A673 (cell line): ENCODE results near the gene RAD51AP2. TPM values are rescaled to one million over a fixed set of nuclear protein-coding genes. Genes with fewer than 3 reads are reported as not detected.

ENCODE experiments used
- BruUV-seq: library from RNA; stranded (reverse); fragments of 400-500 nt; replicated peaks from 2 replicates; lab custom pipeline; 2021; lab: Mats Ljungman, UMichigan
- CTCF ChIA-PET: fragments of 300-600 bp; sonication (Branson Sonifier 250); formaldehyde crosslinking; loops from one replicate; lab custom pipeline; 2022; ENCODE audit warnings: antibody characterized with exemption; lab: Charles Lee
- POLR2A ChIA-PET: fragments of 300-600 bp; sonication (Branson Sonifier 250); formaldehyde crosslinking; loops from one replicate; lab custom pipeline; 2022; ENCODE audit warnings: antibody characterized with exemption; ENCODE audit not compliant: low non-redundant PET; lab: Charles Lee
- DNase-seq: peaks from one replicate; pipeline ENCODE4 v3.0.0-alpha.2; 2015; ENCODE audit warnings: low spot score
- H3K27ac ChIP-seq: fragments of 200-600 bp; sonication (generic); 2 replicates; pipeline ENCODE4 v1.5.1; 2016; ENCODE audit warnings: mixed run types, low read depth, mild to moderate bottlenecking, mixed read lengths, antibody characterized with exemption, low read length; ENCODE audit not compliant: poor library complexity, severe bottlenecking
- H3K27me3 ChIP-seq: fragments of 200-600 bp; sonication (generic); replicated peaks from 2 replicates; pipeline ENCODE4 v1.6.1; 2017; ENCODE audit warnings: mixed run types, low read depth, mild to moderate bottlenecking, mixed read lengths, antibody characterized with exemption, low read length; ENCODE audit not compliant: insufficient read depth, poor library complexity
- H3K36me3 ChIP-seq: fragments of 200-600 bp; sonication (generic); 2 replicates; pipeline ENCODE4 v1.6.1; 2016; ENCODE audit warnings: mixed run types, mild to moderate bottlenecking, mixed read lengths, antibody characterized with exemption, low read length; ENCODE audit not compliant: insufficient read depth, poor library complexity, severe bottlenecking
- H3K4me1 ChIP-seq: fragments of 200-600 bp; sonication (generic); 2 replicates; pipeline ENCODE4 v1.6.1; 2017; ENCODE audit warnings: mixed run types, mild to moderate bottlenecking, mixed read lengths, antibody characterized with exemption, low read length; ENCODE audit not compliant: insufficient read depth, poor library complexity, severe bottlenecking
- H3K4me3 ChIP-seq: fragments of 200-600 bp; sonication (generic); 2 replicates; pipeline ENCODE4 v1.5.1; 2016; ENCODE audit warnings: low read depth, mixed run types, mild to moderate bottlenecking, mixed read lengths, low read length; ENCODE audit not compliant: poor library complexity, severe bottlenecking
- H3K9me3 ChIP-seq: fragments of 200-600 bp; sonication (generic); 2 replicates; pipeline ENCODE4 v1.6.1; 2016; ENCODE audit warnings: mixed run types, low read depth, mild to moderate bottlenecking, mixed read lengths, antibody characterized with exemption, low read length; ENCODE audit not compliant: poor library complexity, severe bottlenecking
- CTCF ChIP-seq: fragments of 300-800, 200-600 bp; sonication (generic); conservative IDR thresholded peaks from 2 replicates; pipeline ENCODE4 v1.5.1; 2017; ENCODE audit warnings: low read depth, mild to moderate bottlenecking, antibody characterized with exemption, low read length, moderate library complexity, mixed read lengths
- EZH2 ChIP-seq: fragments of 200-600 bp; sonication (generic); IDR thresholded peaks from 2 replicates; pipeline ENCODE4 v1.6.1; 2017; ENCODE audit warnings: borderline replicate concordance, low read depth, mild to moderate bottlenecking, mixed read lengths, antibody characterized with exemption, low read length; ENCODE audit not compliant: poor library complexity, severe bottlenecking
- intact Hi-C: fragments of 100-400 bp; cut with micrococcal nuclease; formaldehyde crosslinking; loops from one replicate; pipeline ENCODE4 v1.10.0; 2022; ENCODE audit not compliant: unreplicated experiment
- total RNA-seq: library from RNA; stranded (reverse); gene quantifications from 2 replicates; pipeline ENCODE4 v1.2.3, GENCODE V29; 2021

The RAD51AP2 gene
- total RNA-seq, 1 experiment from 2014 or later: 0.13 TPM

DNA sequence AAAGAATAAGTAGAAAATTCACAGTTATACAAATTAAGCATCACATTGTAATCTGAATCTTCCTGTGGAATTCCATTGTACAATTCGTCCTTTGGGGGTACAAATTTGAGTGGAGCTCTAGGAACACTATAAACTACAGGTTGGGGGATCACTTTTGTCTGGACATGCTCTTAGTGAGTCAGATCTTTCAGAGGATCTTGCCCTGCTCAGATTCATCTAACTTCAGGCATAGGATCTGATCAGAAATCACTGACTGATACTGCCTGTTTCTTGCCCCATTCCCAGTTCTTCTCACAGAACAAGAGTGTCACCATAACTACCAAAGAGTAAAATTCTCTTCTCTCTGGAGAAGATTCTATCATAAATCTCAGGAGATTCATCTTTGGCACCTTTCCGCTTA lies 11.5 kb upstream of the RAD51AP2 start:
- TF ChIP-seq EZH2: no peak
- no peak for TF ChIP-seq CTCF
- ChIA-PET CTCF (no interaction called here), POLR2A (no interaction called here)
- no TSS peak for BruUV-seq
- no peaks in the 10 kb centered on the region for H3K9me3 ChIP-seq
- no peak overlapping the region for H3K27ac ChIP-seq
- DNase-seq: no peak
- H3K27me3 ChIP-seq: no peaks in the 10 kb centered on the region
- intact Hi-C loops: no loop called here
- H3K4me3 ChIP-seq: no peak overlapping the region
- no peaks in the 10 kb centered on the region for H3K4me1 ChIP-seq
- no peaks in the 10 kb centered on the region for H3K36me3 ChIP-seq

DNA sequence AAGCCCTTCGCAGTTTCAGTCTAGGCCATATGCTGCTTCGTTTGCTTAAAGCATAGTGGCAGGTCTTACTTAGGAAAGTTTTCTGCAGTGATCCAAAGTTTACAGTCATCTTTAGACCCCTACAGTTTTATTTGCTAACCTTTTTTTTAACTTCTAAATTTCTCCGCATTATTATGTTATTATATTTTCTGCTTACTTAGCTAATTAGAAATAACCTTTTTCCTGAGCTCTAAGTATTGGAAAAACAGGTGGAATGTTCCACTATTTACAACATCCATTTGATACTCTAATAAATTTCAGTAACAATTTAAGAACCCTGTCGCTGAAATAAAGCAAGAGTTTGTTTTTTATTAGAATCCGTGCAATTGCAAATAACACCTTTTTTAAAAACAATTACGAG lies 4.1 kb upstream of the RAD51AP2 start:
- H3K36me3 ChIP-seq: no peaks in the 10 kb centered on the region
- H3K27ac ChIP-seq: no peak overlapping the region
- TF ChIP-seq EZH2 (no peak), CTCF (no peak)
- no peaks in the 10 kb centered on the region for H3K9me3 ChIP-seq
- BruUV-seq: no TSS peak
- H3K4me3 ChIP-seq: no peak overlapping the region
- peaks cover 12% of the 10 kb centered on the region for H3K4me1 ChIP-seq
- no peak for DNase-seq
- H3K27me3 ChIP-seq: no peaks in the 10 kb centered on the region
- CTCF ChIA-PET: no interaction called here
- POLR2A ChIA-PET: no interaction called here
- intact Hi-C loops: no loop called here

- BruUV-seq: no TSS peak
- H3K36me3 ChIP-seq: no peaks in the 10 kb centered on the region
- ChIA-PET POLR2A (no interaction called here), CTCF (no interaction called here)
- intact Hi-C loops: no loop called here
- no peaks in the 10 kb centered on the region for H3K27me3 ChIP-seq
- peaks cover 14% of the 10 kb centered on the region for H3K4me1 ChIP-seq
- no peak for DNase-seq
- no peak for TF ChIP-seq EZH2
- no peaks in the 10 kb centered on the region for H3K9me3 ChIP-seq
- no peak overlapping the region for H3K4me3 ChIP-seq
- no peak overlapping the region for H3K27ac ChIP-seq
These were observed 3.4 kb upstream of the RAD51AP2 start for GRCh38 chr2:17521621-17522020.

GRCh38 chr2:17520761-17521160 lies 2.5 kb upstream of the RAD51AP2 start:
- no TSS peak for BruUV-seq
- Histone ChIP-seq H3K27me3 (no peaks in the 10 kb centered on the region), H3K27ac (no peak overlapping the region), H3K9me3 (no peaks in the 10 kb centered on the region), H3K4me3 (no peak overlapping the region), H3K36me3 (no peaks in the 10 kb centered on the region), H3K4me1 (peaks cover 14% of the 10 kb centered on the region)
- no peak for TF ChIP-seq CTCF
- TF ChIP-seq EZH2: no peak
- intact Hi-C loops: no loop called here
- CTCF ChIA-PET: no interaction called here
- no peak for DNase-seq
- POLR2A ChIA-PET: interaction anchor here (0.7 kb wide), 1 partner anchor 141 kb away, joined by 4 read pairs; no protein-coding TSS in a partner anchor
